Stimulated activated memory B cell treated with anti-CD40 and anti-IgM and Interleukin-4, amounts not matched to agents 10 μg/mL and 1 μg/mL and 100 μg/mL, for 72 hours (primary cell): Measurements from ENCODE around the gene LYZ.
A peak's percentile ranks its signal among the peaks of the same experiment; 100 is the strongest.
"Not testable (repeated sequence)": the region's sequence is repeated elsewhere in the genome, so short reads cannot be mapped to it uniquely, and the experiment has no call there.

Source experiments
- ATAC-seq: fragments of 150-1000 bp; cut with Tn5 transposase; 2 replicates; pipeline ENCODE4 v1.10.0; 2021
- H3K27ac Mint-ChIP-seq: one replicate; pipeline ENCODE4 v1.8.0; 2022; ENCODE audit warnings: mild to moderate bottlenecking, mixed read lengths
- H3K27me3 Mint-ChIP-seq: one replicate; pipeline ENCODE4 v1.8.0; 2022; ENCODE audit warnings: mixed read lengths
- H3K36me3 Mint-ChIP-seq: one replicate; pipeline ENCODE4 v1.8.0; 2022; ENCODE audit warnings: mixed read lengths
- H3K4me1 Mint-ChIP-seq: one replicate; pipeline ENCODE4 v1.8.0; 2022; ENCODE audit warnings: mixed read lengths
- H3K4me3 Mint-ChIP-seq: one replicate; pipeline ENCODE4 v1.8.0; 2022; ENCODE audit warnings: mild to moderate bottlenecking, moderate library complexity, mixed read lengths
- H3K9me3 Mint-ChIP-seq: one replicate; pipeline ENCODE4 v1.8.0; 2022; ENCODE audit warnings: mixed read lengths

LYZ gene

DNA sequence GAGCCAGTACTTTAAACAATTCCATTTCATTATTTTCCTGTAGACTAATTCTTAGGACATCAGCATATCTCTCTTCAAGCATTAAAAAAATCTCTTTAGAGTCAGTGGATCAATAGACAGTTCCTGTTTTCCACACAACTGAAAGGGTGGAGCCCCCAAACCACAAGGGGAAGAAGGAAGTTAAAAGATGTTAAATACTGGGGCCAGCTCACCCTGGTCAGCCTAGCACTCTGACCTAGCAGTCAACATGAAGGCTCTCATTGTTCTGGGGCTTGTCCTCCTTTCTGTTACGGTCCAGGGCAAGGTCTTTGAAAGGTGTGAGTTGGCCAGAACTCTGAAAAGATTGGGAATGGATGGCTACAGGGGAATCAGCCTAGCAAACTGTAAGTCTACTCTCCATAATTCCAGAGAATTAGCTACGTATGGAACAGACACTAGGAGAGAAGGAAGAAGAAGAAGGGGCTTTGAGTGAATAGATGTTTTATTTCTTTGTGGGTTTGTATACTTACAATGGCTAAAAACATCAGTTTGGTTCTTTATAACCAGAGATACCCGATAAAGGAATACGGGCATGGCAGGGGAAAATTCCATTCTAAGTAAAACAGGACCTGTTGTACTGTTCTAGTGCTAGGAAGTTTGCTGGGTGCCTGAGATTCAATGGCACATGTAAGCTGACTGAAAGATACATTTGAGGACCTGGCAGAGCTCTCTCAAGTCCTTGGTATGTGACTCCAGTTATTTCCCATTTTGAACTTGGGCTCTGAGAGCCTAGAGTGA is at the start of gene LYZ:
Gene LYZ, plus strand, starts transcription at position 220 of the 777 bp plus-strand sequence. Its CDS starts 28 bp downstream, at position 248.
- Mint-ChIP-seq H3K4me3 (no peak within 1 kb of the TSS), H3K36me3 (no peaks in the 10 kb centered on the region), H3K9me3 (no peaks in the 10 kb centered on the region), H3K4me1 (peaks cover 7% of the 10 kb centered on the region), H3K27me3 (no peaks in the 10 kb centered on the region), H3K27ac (no peak within 1 kb of the TSS)
- no peak for ATAC-seq

DNA sequence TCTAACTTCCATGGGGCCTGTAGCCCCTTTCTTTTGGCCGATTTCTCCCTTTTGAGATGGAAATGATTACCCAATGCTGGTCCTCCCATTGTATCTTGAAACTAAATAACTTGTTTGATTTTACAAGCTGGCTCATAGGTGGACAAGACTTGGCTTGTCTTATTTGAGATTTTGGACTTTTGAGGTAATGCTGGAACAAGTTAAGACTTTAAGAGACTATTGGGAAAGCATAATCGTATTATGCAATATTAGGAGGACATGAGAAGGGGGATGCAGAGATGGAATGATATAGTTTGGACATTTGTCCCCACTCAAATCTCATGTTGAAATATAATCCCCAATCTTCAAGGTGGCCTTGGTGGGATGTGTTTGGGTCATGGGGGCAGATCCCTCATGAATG is 49.2 kb upstream of the LYZ start:
- peaks cover 9% of the 10 kb centered on the region for H3K27me3 Mint-ChIP-seq
- H3K4me1 Mint-ChIP-seq: no peaks in the 10 kb centered on the region
- no peak overlapping the region for H3K27ac Mint-ChIP-seq
- H3K9me3 Mint-ChIP-seq: peaks cover 5% of the 10 kb centered on the region
- no peak for ATAC-seq
- H3K4me3 Mint-ChIP-seq: no peak overlapping the region
- peaks cover 6% of the 10 kb centered on the region for H3K36me3 Mint-ChIP-seq

DNA sequence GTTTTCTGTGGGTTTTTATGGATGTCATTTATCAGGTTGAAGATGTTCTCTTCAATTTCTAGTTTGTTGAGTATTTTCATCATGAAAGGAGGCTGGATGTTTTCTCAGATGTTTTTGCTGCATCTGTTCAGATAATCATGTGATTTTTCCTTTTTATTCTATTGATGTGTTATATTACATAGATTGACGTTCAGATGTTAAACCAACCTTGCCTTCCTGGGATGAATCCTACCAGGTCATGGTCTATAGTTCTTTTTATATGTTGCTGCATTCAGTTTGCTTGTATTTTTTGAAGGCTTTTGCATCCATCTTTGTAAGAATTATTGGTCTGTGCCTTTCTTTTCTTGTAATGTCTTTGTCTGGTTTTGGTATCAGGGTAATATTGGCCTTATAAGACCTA is 43.9 kb upstream of the LYZ start:
- peaks cover 14% of the 10 kb centered on the region for H3K9me3 Mint-ChIP-seq
- H3K4me3 Mint-ChIP-seq: no peak overlapping the region
- no peaks in the 10 kb centered on the region for H3K27me3 Mint-ChIP-seq
- H3K36me3 Mint-ChIP-seq: peaks cover 10% of the 10 kb centered on the region
- no peak for ATAC-seq
- H3K27ac Mint-ChIP-seq: no peak overlapping the region
- H3K4me1 Mint-ChIP-seq: no peaks in the 10 kb centered on the region

DNA sequence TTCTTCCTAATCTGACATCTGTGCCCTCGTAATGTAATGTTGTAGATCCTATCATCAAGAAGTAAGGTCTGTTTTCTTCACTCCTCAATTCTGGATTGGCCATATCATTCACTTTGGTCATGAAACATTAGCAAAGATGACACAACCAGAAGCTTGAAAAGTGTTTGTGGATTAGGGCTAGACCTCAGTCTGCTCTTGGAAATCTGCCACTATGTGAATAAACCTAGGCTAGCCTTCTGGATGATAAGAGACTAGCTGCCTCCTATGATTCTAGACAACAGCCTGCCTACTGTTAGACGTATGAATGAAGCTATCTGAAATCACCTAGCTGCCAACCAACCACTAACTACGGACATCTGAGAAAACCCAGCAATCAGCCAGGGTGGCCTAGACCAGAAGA is 38.7 kb upstream of the LYZ start:
- H3K27ac Mint-ChIP-seq: no peak overlapping the region
- H3K4me1 Mint-ChIP-seq: no peaks in the 10 kb centered on the region
- H3K27me3 Mint-ChIP-seq: no peaks in the 10 kb centered on the region
- H3K9me3 Mint-ChIP-seq: peaks cover 12% of the 10 kb centered on the region
- H3K4me3 Mint-ChIP-seq: no peak overlapping the region
- ATAC-seq: no peak
- H3K36me3 Mint-ChIP-seq: peaks cover 9% of the 10 kb centered on the region

DNA sequence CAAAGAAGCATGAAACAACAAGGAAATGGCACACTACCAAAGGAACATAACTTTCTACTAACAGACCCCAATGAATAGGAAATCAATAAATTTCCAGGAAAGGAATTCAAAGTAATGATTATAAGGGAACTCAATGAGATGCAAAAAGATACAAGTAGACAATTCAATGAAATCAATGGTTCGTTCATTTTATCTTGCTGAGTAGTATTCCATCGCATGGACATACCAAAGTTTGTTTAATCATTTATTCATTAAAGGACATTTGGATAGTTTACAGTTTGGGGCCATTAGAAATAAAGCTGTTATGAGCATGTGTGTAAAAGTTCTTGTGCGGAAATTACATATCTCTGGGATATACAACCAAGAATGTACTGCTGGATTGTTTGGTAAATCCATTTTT is 35.0 kb upstream of the LYZ start:
- ATAC-seq: no peak
- peaks cover 5% of the 10 kb centered on the region for H3K36me3 Mint-ChIP-seq
- no peaks in the 10 kb centered on the region for H3K4me1 Mint-ChIP-seq
- peaks cover 6% of the 10 kb centered on the region for H3K9me3 Mint-ChIP-seq
- no peak overlapping the region for H3K4me3 Mint-ChIP-seq
- no peaks in the 10 kb centered on the region for H3K27me3 Mint-ChIP-seq
- no peak overlapping the region for H3K27ac Mint-ChIP-seq

DNA sequence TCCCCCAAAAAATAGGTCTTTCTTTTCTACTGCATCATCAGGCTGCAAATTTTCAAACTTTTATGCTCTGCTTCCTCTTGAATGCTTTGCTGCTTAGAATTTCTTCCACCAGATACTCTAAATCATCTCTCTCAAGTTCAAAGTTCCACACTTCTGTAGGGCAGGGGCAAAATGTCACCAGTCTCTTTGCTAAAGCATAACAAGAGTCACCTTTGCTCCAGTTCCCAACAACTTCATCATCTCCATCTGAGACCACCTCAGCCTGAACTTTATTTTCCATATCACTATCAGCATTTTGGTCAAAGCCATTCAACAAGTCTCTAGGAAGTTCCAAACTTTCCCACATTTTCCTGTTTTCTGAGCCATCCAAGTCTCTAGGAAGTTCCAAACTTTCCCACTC is 31.4 kb upstream of the LYZ start:
- H3K27ac Mint-ChIP-seq, ATAC-seq: not testable (repeated sequence)
- H3K27me3 Mint-ChIP-seq: peaks cover 11% of the 10 kb centered on the region

DNA sequence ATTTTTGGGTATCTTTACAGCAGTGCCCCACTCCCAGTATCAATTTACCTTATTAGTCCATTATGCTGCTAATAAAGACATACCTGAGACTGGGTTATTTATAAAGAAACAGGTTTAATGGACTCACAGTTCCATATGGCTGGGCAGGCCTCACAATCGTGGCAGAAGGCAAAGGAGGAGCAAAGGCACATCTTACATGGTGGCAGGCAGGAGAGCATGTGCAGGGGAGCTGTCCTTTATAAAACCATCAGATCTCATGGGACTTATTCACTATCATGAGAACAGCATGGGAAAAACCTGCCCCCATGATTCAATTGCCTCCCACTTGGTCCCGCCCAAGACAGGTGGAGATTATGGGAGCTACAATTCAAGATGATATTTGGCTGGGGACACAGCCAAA is 30.9 kb upstream of the LYZ start:
- ATAC-seq, H3K4me1 Mint-ChIP-seq, H3K9me3 Mint-ChIP-seq: not testable (repeated sequence)

More for the DNA sequence above, 31.4 kb upstream of the LYZ start:
- not testable (repeated sequence) for H3K4me1 Mint-ChIP-seq, H3K9me3 Mint-ChIP-seq, H3K4me3 Mint-ChIP-seq
- peaks cover 13% of the 10 kb centered on the region for H3K36me3 Mint-ChIP-seq

DNA sequence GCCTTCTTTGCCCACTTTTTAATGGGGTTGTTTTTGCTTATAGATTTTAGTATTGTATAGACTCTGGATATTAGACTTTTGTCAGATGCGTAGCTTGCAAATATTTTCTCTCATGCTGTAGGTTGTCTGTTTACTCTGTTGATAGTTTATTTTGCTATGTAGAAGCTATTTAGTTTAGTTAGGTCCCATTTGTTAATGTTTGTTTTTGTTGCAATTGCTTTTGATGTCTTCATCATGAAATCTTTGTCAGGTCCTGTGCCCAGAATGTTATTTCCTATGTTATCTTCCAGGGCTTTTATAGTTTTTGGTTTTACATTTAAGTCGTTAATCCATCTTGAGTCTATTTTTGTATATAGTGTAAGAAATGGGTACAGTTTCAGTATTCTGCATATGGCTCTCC is 30.0 kb upstream of the LYZ start:
- H3K36me3 Mint-ChIP-seq: peaks cover 13% of the 10 kb centered on the region
- peaks cover 9% of the 10 kb centered on the region for H3K9me3 Mint-ChIP-seq
- no peak overlapping the region for H3K4me3 Mint-ChIP-seq
- H3K27ac Mint-ChIP-seq: no peak overlapping the region
- H3K27me3 Mint-ChIP-seq: peaks cover 21% of the 10 kb centered on the region
- H3K4me1 Mint-ChIP-seq: peaks cover 7% of the 10 kb centered on the region
- ATAC-seq: no peak

More for the DNA sequence above, 30.9 kb upstream of the LYZ start:
- H3K27me3 Mint-ChIP-seq: peaks cover 12% of the 10 kb centered on the region
- not testable (repeated sequence) for H3K4me3 Mint-ChIP-seq, H3K27ac Mint-ChIP-seq
- H3K36me3 Mint-ChIP-seq: peaks cover 13% of the 10 kb centered on the region

DNA sequence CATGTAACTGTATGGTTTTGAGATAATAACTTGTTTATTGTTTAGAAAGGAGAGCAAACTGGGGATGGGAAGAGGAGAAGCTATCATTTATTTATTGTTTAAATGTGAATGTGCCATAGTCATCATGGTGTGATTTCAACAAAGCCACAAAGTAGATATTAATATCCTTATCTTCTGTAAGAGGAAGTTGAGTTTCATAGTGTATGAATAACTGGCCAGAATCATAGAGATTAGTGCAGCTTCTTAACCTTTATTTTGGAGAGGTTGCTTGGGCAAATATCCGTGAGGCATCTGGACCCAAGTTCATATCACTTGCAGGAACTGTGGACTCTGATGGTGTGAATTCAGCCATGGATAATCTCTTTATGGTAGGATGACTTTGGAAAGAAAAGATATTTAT is 26.8 kb upstream of the LYZ start:
- no peak for ATAC-seq
- Mint-ChIP-seq H3K27ac (no peak overlapping the region), H3K4me1 (peaks cover 22% of the 10 kb centered on the region), H3K36me3 (peaks cover 13% of the 10 kb centered on the region), H3K4me3 (no peak overlapping the region), H3K9me3 (peaks cover 9% of the 10 kb centered on the region), H3K27me3 (peaks cover 33% of the 10 kb centered on the region)

DNA sequence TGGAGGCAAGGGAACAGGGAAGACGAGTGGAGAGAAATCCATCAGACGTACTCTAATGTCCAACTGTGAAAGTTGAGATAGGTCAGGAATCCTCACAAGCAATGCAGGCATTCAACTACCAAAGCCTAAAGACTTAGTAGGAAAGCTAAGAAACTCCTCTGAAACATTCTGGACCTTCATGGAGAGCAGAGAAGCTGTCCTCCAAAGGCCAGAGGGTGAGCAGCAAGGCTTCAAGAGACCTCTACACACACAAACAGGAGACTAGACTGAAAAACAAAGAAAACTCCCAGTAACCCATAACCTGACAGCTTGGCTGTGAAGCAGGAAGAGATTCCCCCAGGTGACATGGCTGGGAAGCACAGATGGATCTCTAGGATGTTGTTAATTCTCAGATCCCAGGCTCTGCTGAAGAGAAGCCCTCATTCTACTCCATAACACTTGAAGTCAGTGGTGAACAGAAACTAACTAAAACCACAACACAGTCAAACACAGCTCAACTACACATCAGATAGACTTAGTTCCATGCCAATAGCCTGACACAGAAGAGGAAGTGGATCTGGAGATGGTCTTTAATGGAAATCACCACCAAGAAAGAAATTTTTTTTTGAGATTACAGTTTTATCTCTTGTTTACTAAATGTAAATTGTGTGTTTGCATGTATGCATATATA is 23.2 kb upstream of the LYZ start:
- Mint-ChIP-seq H3K27me3 (peaks cover 33% of the 10 kb centered on the region), H3K4me1 (peaks cover 29% of the 10 kb centered on the region), H3K27ac (no peak overlapping the region), H3K36me3 (peaks cover 7% of the 10 kb centered on the region), H3K4me3 (no peak overlapping the region), H3K9me3 (no peaks in the 10 kb centered on the region)
- ATAC-seq: peak; percentile 91

DNA sequence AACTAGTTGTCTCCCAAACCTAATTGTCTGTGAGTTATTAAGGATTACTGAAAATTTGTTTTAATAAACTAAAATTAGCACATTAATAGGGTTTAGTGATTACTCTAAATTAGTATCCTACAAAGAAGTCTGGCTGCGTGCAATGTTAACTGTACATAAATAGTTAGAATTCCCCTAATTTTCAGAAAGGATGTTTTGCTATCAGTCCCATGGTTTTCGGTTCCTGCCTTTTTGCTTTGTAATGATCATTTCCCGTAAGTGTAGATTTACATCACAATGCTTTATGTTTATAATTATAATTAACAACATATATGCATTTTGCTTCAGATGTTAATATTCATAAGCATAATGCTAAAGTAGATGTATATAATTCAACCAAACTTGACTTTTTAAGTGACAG is 19.8 kb upstream of the LYZ start:
- H3K9me3 Mint-ChIP-seq: no peaks in the 10 kb centered on the region
- no peaks in the 10 kb centered on the region for H3K36me3 Mint-ChIP-seq
- peaks cover 9% of the 10 kb centered on the region for H3K27me3 Mint-ChIP-seq
- ATAC-seq: no peak
- H3K4me1 Mint-ChIP-seq: peaks cover 29% of the 10 kb centered on the region
- no peak overlapping the region for H3K27ac Mint-ChIP-seq
- no peak overlapping the region for H3K4me3 Mint-ChIP-seq

DNA sequence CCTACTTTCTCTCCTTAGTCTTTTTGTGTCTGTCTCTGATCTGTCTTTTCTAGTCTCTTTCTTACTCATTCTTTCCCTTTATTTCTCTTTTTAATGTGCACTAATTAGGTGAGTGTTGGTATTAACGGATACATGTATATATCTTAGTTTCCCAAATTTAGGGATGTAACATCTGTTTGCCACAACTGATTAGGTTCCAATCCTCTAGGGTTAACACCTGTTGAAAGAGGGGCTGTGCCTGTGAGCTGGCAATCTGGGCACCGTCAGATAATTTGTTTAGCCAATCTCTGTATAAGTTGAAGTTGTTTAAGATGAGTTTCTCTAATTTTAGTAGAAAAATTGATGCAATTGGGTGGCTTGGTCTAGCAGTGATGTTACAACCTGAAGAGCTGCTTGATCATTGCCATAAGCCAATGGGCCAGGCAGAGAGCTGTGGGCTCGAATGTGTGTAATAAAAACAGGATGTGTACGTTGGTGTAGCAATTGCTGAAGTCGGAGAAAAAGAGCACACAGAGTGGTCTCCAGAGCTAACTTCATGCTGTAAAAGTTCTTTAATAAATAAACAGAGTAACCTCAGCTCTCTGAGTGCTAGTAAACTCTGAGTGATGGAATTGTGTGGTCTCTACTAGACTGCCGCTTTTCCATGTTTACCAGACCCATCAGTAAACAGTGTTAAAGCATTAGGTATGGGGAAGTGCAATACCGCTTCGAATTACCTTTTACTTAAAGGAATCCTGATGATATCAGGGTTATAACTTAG is 18.3 kb upstream of the LYZ start:
- no peaks in the 10 kb centered on the region for H3K9me3 Mint-ChIP-seq
- no peaks in the 10 kb centered on the region for H3K36me3 Mint-ChIP-seq
- H3K4me1 Mint-ChIP-seq: peaks cover 20% of the 10 kb centered on the region
- no peaks in the 10 kb centered on the region for H3K27me3 Mint-ChIP-seq
- peak overlapping the region; percentile 89 for H3K27ac Mint-ChIP-seq
- ATAC-seq: no peak
- H3K4me3 Mint-ChIP-seq: peak overlapping the region; percentile 74

DNA sequence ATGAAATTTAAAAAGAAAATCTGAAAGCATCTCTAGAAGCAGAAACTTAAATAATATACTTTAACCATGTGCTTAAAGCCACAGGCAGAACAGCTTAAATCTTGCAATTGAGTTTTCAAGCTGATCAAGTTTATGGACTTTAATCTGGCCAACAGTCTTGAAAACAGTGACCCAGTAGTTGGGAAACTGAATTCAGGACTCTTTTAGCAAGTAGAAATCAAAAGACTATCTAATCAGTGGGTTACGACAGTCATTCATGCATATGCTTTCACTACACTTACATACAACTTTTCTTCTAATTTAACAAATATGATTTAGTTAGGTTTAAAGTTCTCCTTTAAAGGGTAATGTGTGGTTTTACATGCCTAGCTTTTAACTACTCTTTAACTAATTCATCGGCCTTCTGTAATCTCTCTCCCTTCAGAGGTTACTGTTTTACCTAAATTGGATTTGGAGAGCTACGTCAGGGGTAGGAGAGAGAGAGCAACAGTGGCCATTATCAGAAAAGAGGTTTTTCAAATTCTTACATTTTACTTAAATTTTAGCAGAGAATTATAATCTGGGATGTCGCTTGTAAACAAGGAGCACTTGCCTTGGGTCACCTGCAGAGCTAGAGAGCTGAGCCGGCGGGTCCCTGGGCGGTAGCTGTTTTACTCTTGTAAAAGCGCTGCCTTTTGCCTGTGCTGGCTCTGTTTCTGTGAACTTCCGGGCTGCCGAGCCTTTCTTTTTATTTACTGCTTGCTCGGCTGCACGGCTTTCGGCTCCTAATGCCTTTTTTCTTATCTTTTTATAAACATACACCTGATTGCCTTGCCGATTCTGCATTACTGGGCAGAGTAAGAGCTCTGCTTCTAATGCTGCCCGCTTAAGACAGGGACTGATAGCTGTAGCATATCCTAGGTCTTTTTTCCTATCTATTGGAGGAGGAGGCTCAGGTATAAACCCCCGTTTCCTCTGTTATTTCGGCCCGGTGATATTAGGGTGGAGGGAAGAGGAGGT is 17.4 kb upstream of the LYZ start:
- no peaks in the 10 kb centered on the region for H3K9me3 Mint-ChIP-seq
- ATAC-seq: peak; percentile 80
- peaks cover 15% of the 10 kb centered on the region for H3K4me1 Mint-ChIP-seq
- H3K4me3 Mint-ChIP-seq: peak overlapping the region; percentile 74
- no peaks in the 10 kb centered on the region for H3K36me3 Mint-ChIP-seq
- H3K27me3 Mint-ChIP-seq: no peaks in the 10 kb centered on the region
- H3K27ac Mint-ChIP-seq: peak overlapping the region; percentile 89

DNA sequence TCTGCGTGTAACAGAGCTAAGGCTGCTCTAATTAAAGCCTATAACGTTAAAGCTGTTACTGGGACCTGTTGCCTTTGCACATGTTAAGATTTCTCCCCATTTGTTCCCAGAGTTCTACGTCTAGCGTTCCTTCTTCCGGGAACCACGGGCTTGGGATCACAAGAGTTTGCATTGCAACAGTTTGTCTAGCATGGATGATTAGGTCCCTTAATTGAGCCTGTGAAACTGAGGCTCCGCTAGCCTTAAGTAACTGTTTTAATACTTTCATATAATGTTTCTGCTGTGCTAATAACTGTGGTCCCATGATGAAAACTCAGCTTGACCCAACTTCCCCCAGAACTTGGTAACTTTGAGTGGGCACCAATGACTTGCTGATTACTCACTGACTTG is 16.7 kb upstream of the LYZ start:
- ATAC-seq: no peak
- Mint-ChIP-seq H3K27me3 (no peaks in the 10 kb centered on the region), H3K4me3 (peak overlapping the region; percentile 74), H3K4me1 (peaks cover 15% of the 10 kb centered on the region), H3K36me3 (no peaks in the 10 kb centered on the region), H3K27ac (peak overlapping the region; percentile 89), H3K9me3 (no peaks in the 10 kb centered on the region)
